Subcutaneous abdominal adipose tissue (tissue), 5 donors: ENCODE data around the gene LRRFIP1.
"Not testable (repeated sequence)": the region's sequence is repeated elsewhere in the genome, so short reads cannot be mapped to it uniquely, and the experiment has no call there.

Experiments used
- H3K27ac ChIP-seq: one replicate; pipeline ENCODE4 v1.7.0; 2013; ENCODE audit warnings: low read depth, mild to moderate bottlenecking, inconsistent platforms, low read length, moderate library complexity
- H3K27me3 ChIP-seq, 5 donors: one replicate each; pipeline ENCODE4 v1.7.0; 2013; ENCODE audit warnings: low read length in 5 of 5, inconsistent platforms in 1 of 5; ENCODE audit not compliant: control insufficient read depth in 5 of 5, insufficient read depth in 4 of 5
- H3K36me3 ChIP-seq, 5 donors: one replicate each; pipeline ENCODE4 v1.7.0; 2013; ENCODE audit warnings: low read length in 5 of 5; ENCODE audit not compliant: control insufficient read depth in 5 of 5, insufficient read depth in 5 of 5
- H3K4me1 ChIP-seq, 5 donors: one replicate each; pipeline ENCODE4 v1.7.0; 2013; ENCODE audit warnings: low read length in 5 of 5, mild to moderate bottlenecking in 3 of 5, moderate library complexity in 1 of 5; ENCODE audit not compliant: control insufficient read depth in 5 of 5, insufficient read depth in 5 of 5
- H3K4me3 ChIP-seq, 5 donors: one replicate each; pipeline ENCODE4 v1.7.0; 2013; ENCODE audit warnings: low read length in 5 of 5, low read depth in 1 of 5
- H3K9ac ChIP-seq, 5 donors: one replicate each; pipeline ENCODE4 v1.7.0; 2013; ENCODE audit warnings: low read length in 5 of 5, mild to moderate bottlenecking in 4 of 5, moderate library complexity in 3 of 5
- H3K9me3 ChIP-seq, 5 donors: one replicate each; pipeline ENCODE4 v1.7.0; 2013; ENCODE audit warnings: low read length in 5 of 5; ENCODE audit not compliant: control insufficient read depth in 5 of 5
- donor health status: healthy.
- donor health status: healthy.
- donor health status: healthy.
- donor health status: healthy.
- donor health status: healthy.

Gene LRRFIP1

GRCh38 chr2:237682856-237683670 is 55.7 kb downstream of the LRRFIP1 start:
- Histone ChIP-seq H3K9ac (no peak overlapping the region), H3K27me3 (no peaks in the 10 kb centered on the region), H3K36me3 (no peaks in the 10 kb centered on the region), H3K4me1 (peaks cover 11 to 27% (median 19%) of the 10 kb centered on the region in 5 donors), H3K4me3 (no peak overlapping the region), H3K9me3 (no peaks in the 10 kb centered on the region), H3K27ac (no peak overlapping the region)

GRCh38 chr2:237685408-237685807 is 58.0 kb downstream of the LRRFIP1 start:
- H3K36me3 ChIP-seq, result no peaks in the 10 kb centered on the region
- H3K4me1 ChIP-seq, result peaks cover 12 to 37% (median 24%) of the 10 kb centered on the region in 5 donors
- no peak overlapping the region for H3K4me3 ChIP-seq
- H3K9ac ChIP-seq, result no peak overlapping the region
- no peaks in the 10 kb centered on the region for H3K9me3 ChIP-seq
- H3K27me3 ChIP-seq, result no peaks in the 10 kb centered on the region
- H3K27ac ChIP-seq, result no peak overlapping the region

- Histone ChIP-seq H3K4me1 (peaks cover 12 to 48% (median 33%) of the 10 kb centered on the region in 5 donors), H3K27ac (peak overlapping the region; percentile 99), H3K9me3 (no peaks in the 10 kb centered on the region), H3K27me3 (no peaks in the 10 kb centered on the region), H3K36me3 (no peaks in the 10 kb centered on the region), H3K4me3 (no peak overlapping the region), H3K9ac (peak overlapping the region in 1 of 5 donors; percentile 1)
Measured at GRCh38 chr2:237686659-237687136, 59.3 kb downstream of the LRRFIP1 start.

GRCh38 chr2:237688081-237688480 is 60.7 kb downstream of the LRRFIP1 start:
- Histone ChIP-seq H3K36me3 (no peaks in the 10 kb centered on the region), H3K27me3 (no peaks in the 10 kb centered on the region), H3K9me3 (no peaks in the 10 kb centered on the region), H3K4me3 (no peak overlapping the region), H3K27ac (peak overlapping the region; percentile 99), H3K4me1 (peaks cover 9 to 56% (median 40%) of the 10 kb centered on the region in 5 donors), H3K9ac (peak overlapping the region; percentile 23 to 77 (median 64))

- not testable (repeated sequence) for H3K4me3 ChIP-seq, H3K36me3 ChIP-seq, H3K9me3 ChIP-seq, H3K27me3 ChIP-seq
- Histone ChIP-seq H3K9ac (peak overlapping the region in 2 of 5 donors; percentile 23 to 64), H3K4me1 (peaks cover 9 to 60% (median 44%) of the 10 kb centered on the region in 5 donors), H3K27ac (peak overlapping the region; percentile 99)
Measured at GRCh38 chr2:237688541-237688940, 61.2 kb downstream of the LRRFIP1 start.

GRCh38 chr2:237689336-237690131 is 62.1 kb downstream of the LRRFIP1 start:
- H3K4me3 ChIP-seq, result no peak overlapping the region
- no peak overlapping the region for H3K9ac ChIP-seq

GRCh38 chr2:237691029-237691907 is 63.9 kb downstream of the LRRFIP1 start:
- no peaks in the 10 kb centered on the region for H3K9me3 ChIP-seq
- no peaks in the 10 kb centered on the region for H3K36me3 ChIP-seq
- H3K9ac ChIP-seq, result peak overlapping the region in 4 of 5 donors; percentile 56 to 74 (median 62)
- peak overlapping the region; percentile 62 for H3K27ac ChIP-seq
- H3K27me3 ChIP-seq, result no peaks in the 10 kb centered on the region
- peak overlapping the region in 4 of 5 donors; percentile 62 to 76 (median 67) for H3K4me3 ChIP-seq
- H3K4me1 ChIP-seq, result peaks cover 13 to 85% (median 72%) of the 10 kb centered on the region in 5 donors

More at GRCh38 chr2:237689336-237690131, 62.1 kb downstream of the LRRFIP1 start:
- peak overlapping the region; percentile 99 for H3K27ac ChIP-seq
- no peaks in the 10 kb centered on the region for H3K9me3 ChIP-seq
- H3K4me1 ChIP-seq, result peaks cover 9 to 70% (median 54%) of the 10 kb centered on the region in 5 donors
- no peaks in the 10 kb centered on the region for H3K27me3 ChIP-seq
- no peaks in the 10 kb centered on the region for H3K36me3 ChIP-seq

- Histone ChIP-seq H3K27me3 (no peaks in the 10 kb centered on the region), H3K9me3 (no peaks in the 10 kb centered on the region), H3K36me3 (no peaks in the 10 kb centered on the region), H3K4me1 (peaks cover 13 to 86% (median 74%) of the 10 kb centered on the region in 5 donors), H3K9ac (peak overlapping the region; percentile 40 to 96 (median 93)), H3K4me3 (peak overlapping the region in 4 of 5 donors; percentile 79 to 97 (median 96)), H3K27ac (peak overlapping the region; percentile 94)
Measured at GRCh38 chr2:237691908-237692600, 64.7 kb downstream of the LRRFIP1 start.
